Stomach smooth muscle (tissue), 2 donors: ENCODE data around the gene SIX6.

Experiments used
- H3K27ac ChIP-seq: one replicate; pipeline ENCODE4 v1.7.0; 2013; ENCODE audit warnings: mild to moderate bottlenecking, low read length, inconsistent platforms
- H3K27me3 ChIP-seq, 2 donors: one replicate each; pipeline ENCODE4 v1.7.0; 2013; ENCODE audit warnings: low read length in 2 of 2; ENCODE audit not compliant: insufficient read depth in 2 of 2, control insufficient read depth in 1 of 2
- H3K36me3 ChIP-seq, 2 donors: one replicate each; pipeline ENCODE4 v1.7.0; 2013; ENCODE audit warnings: low read length in 2 of 2; ENCODE audit not compliant: control insufficient read depth in 2 of 2, insufficient read depth in 2 of 2
- H3K4me1 ChIP-seq: one replicate; pipeline ENCODE4 v1.7.0; 2013; ENCODE audit warnings: low read length; ENCODE audit not compliant: control insufficient read depth, insufficient read depth
- H3K4me3 ChIP-seq, 2 donors: one replicate each; pipeline ENCODE4 v1.7.0; 2013; ENCODE audit warnings: low read length in 2 of 2
- H3K9ac ChIP-seq, 2 donors: one replicate each; pipeline ENCODE4 v1.7.0; 2013; ENCODE audit warnings: low read length in 2 of 2, mild to moderate bottlenecking in 1 of 2
- H3K9me3 ChIP-seq, 2 donors: one replicate each; pipeline ENCODE4 v1.7.0; 2013; ENCODE audit warnings: low read length in 2 of 2; ENCODE audit not compliant: control insufficient read depth in 2 of 2
- donor health status: healthy.
- donor health status: Pancreatic carcinoma.

Gene SIX6

GRCh38 chr14:60512973-60513571, 4.1 kb downstream of the SIX6 start:
- no peak overlapping the region for H3K27ac ChIP-seq
- peaks cover 0 to 4% of the 10 kb centered on the region in 2 donors for H3K9me3 ChIP-seq
- no peaks in the 10 kb centered on the region for H3K36me3 ChIP-seq
- no peak overlapping the region for H3K4me3 ChIP-seq
- H3K9ac ChIP-seq: no peak overlapping the region
- peaks cover 33% of the 10 kb centered on the region for H3K4me1 ChIP-seq
- peaks cover 66 to 90% of the 10 kb centered on the region in 2 donors for H3K27me3 ChIP-seq

- H3K4me1 ChIP-seq: peaks cover 25% of the 10 kb centered on the region
- peaks cover 53 to 77% of the 10 kb centered on the region in 2 donors for H3K27me3 ChIP-seq
- peaks cover 0 to 4% of the 10 kb centered on the region in 2 donors for H3K9me3 ChIP-seq
- no peak overlapping the region for H3K27ac ChIP-seq
- H3K9ac ChIP-seq: no peak overlapping the region
- peak overlapping the region; percentile 25 to 64 for H3K4me3 ChIP-seq
- no peaks in the 10 kb centered on the region for H3K36me3 ChIP-seq
Measured at GRCh38 chr14:60514378-60514740, 5.4 kb downstream of the SIX6 start.

DNA sequence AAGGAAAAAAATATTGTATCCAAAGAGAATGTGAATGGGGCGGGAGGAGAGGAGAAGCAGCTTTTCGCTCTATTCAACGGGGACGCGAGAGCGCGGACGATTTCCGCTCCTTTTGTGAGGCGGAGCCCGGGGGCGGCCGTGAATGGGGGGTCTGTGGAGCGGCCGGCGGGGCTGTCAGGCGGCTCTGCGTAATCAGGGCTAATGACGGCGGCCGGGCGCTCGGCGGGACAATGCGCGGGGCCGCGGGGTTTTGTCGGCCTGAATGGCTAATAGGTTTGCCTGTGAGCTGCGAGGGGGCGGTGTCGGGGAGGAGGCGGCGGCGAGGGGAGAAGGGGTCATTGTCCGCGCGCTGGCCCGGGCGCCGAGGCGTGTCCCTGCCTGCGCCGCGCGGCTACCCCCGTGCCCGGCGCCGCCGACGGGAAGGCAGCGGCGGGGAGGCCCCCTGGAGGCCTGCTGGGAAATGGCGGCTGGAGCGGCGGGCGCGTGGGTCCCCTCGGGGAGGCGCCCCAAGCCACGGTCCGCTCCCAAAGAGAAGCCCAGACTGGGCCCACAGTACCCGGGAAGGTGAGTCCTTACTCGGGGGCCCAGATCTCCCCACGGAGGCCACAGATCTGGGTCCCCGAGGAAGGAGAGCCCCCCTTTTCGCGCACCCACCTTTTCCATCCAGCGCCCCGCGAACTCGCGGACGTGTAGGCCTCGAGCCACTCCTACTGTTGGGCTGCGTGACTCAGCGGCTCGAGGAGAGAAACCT, 6.0 kb downstream of the SIX6 start:
- H3K27ac ChIP-seq: no peak overlapping the region
- peaks cover 19% of the 10 kb centered on the region for H3K4me1 ChIP-seq
- H3K36me3 ChIP-seq: no peaks in the 10 kb centered on the region
- H3K9ac ChIP-seq: no peak overlapping the region
- H3K4me3 ChIP-seq: peak overlapping the region; percentile 25 to 64
- H3K27me3 ChIP-seq: peaks cover 48 to 71% of the 10 kb centered on the region in 2 donors
- peaks cover 0 to 4% of the 10 kb centered on the region in 2 donors for H3K9me3 ChIP-seq

- H3K9me3 ChIP-seq: peaks cover 0 to 4% of the 10 kb centered on the region in 2 donors
- peaks cover 40 to 63% of the 10 kb centered on the region in 2 donors for H3K27me3 ChIP-seq
- H3K9ac ChIP-seq: no peak overlapping the region
- H3K4me1 ChIP-seq: peaks cover 15% of the 10 kb centered on the region
- no peaks in the 10 kb centered on the region for H3K36me3 ChIP-seq
- H3K4me3 ChIP-seq: peak overlapping the region in 1 of 2 donors; percentile 44
- no peak overlapping the region for H3K27ac ChIP-seq
Measured at GRCh38 chr14:60515511-60516289, 6.8 kb downstream of the SIX6 start.

GRCh38 chr14:60532442-60532841, 23.5 kb downstream of the SIX6 start:
- no peaks in the 10 kb centered on the region for H3K4me1 ChIP-seq
- no peak overlapping the region for H3K4me3 ChIP-seq
- H3K36me3 ChIP-seq: no peaks in the 10 kb centered on the region
- no peaks in the 10 kb centered on the region for H3K9me3 ChIP-seq
- H3K9ac ChIP-seq: no peak overlapping the region
- H3K27me3 ChIP-seq: peaks cover 0 to 5% of the 10 kb centered on the region in 2 donors
- H3K27ac ChIP-seq: no peak overlapping the region

GRCh38 chr14:60537663-60538062, 28.7 kb downstream of the SIX6 start:
- H3K4me3 ChIP-seq: no peak overlapping the region

GRCh38 chr14:60544659-60545058, 35.7 kb downstream of the SIX6 start:
- Histone ChIP-seq H3K36me3 (no peaks in the 10 kb centered on the region), H3K27me3 (no peaks in the 10 kb centered on the region), H3K27ac (no peak overlapping the region), H3K4me1 (no peaks in the 10 kb centered on the region), H3K9ac (no peak overlapping the region), H3K4me3 (no peak overlapping the region), H3K9me3 (peaks cover 0 to 6% of the 10 kb centered on the region in 2 donors)

More at GRCh38 chr14:60537663-60538062, 28.7 kb downstream of the SIX6 start:
- no peaks in the 10 kb centered on the region for H3K36me3 ChIP-seq
- no peak overlapping the region for H3K9ac ChIP-seq
- H3K27me3 ChIP-seq: no peaks in the 10 kb centered on the region
- H3K9me3 ChIP-seq: peaks cover 0 to 2% of the 10 kb centered on the region in 2 donors
- H3K4me1 ChIP-seq: no peaks in the 10 kb centered on the region
- H3K27ac ChIP-seq: no peak overlapping the region

GRCh38 chr14:60553808-60554207, 44.9 kb downstream of the SIX6 start:
- Histone ChIP-seq H3K9ac (no peak overlapping the region), H3K27ac (no peak overlapping the region), H3K4me3 (no peak overlapping the region), H3K36me3 (no peaks in the 10 kb centered on the region), H3K4me1 (no peaks in the 10 kb centered on the region), H3K27me3 (no peaks in the 10 kb centered on the region), H3K9me3 (no peaks in the 10 kb centered on the region)

DNA sequence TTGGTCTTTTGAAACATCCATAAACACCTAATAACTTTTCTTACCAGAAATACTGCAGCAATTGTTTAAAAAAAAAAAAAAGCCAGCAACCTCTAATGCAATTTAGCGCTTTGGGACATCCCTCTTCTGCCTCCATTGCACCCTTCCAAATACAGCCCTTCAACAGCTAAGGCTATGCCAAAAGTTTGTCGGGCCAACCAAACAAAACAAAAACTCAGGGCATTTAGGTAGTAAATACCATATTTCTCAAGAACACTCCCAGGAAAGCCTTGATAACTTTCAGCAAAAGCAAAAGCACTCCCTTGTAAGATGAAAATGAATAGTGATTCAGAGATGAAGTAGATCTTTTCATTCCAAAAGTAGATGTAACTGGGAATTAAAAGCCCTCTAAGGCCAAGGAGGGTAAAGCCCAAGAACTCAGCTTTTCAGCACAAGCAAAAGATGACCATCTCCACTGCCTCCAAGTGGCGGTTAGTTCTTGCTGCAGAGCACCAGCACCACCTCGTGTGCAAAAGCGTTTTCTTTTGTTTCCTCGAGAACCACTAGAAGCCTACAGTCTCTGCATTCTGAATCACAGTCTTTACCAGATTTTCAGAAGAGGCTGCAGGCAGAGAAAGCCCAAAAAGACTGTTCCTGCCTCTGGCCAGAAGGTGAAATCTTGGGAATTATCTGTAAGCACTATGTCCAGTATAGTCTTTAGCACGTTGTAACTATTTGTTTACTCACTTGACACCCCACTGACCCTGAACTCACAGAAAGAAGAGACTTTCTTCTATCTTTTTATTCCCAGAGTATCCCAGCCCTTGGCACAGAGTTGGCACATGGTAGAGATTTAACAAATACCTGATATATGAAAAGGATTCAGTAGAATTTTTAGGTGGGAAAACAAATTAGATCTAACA, 53.1 kb downstream of the SIX6 start:
- no peaks in the 10 kb centered on the region for H3K9me3 ChIP-seq
- no peak overlapping the region for H3K27ac ChIP-seq
- H3K27me3 ChIP-seq: no peaks in the 10 kb centered on the region
- no peak overlapping the region for H3K9ac ChIP-seq
- peaks cover 4% of the 10 kb centered on the region for H3K4me1 ChIP-seq
- no peaks in the 10 kb centered on the region for H3K36me3 ChIP-seq
- no peak overlapping the region for H3K4me3 ChIP-seq
